Stomach (tissue), 9 donors: ENCODE measurements around the gene CCDC88C. TPM values are rescaled to one million over a fixed set of nuclear protein-coding genes. Genes with fewer than 3 reads are reported as not detected.

Source experiments
- DNase-seq, 2 donors: peaks; one replicate each; pipeline versions ENCODE4 v3.0.0 to v3.0.0-alpha.2; 2013 to 2019
- H3K27ac ChIP-seq, 5 donors: fragments of 200-600 bp in 4 of 5; sonication (generic) in 4 of 5; one replicate each; pipeline ENCODE4 v1.5.1; 2013 to 2019; ENCODE audit warnings: mild to moderate bottlenecking in 1 of 5, moderate library complexity in 1 of 5
- H3K27me3 ChIP-seq, 3 donors: fragments of 200-600 bp; sonication (generic); one replicate each; pipeline ENCODE4 v1.5.1; 2017 to 2019; ENCODE audit warnings: mixed run types in 1 of 3
- H3K36me3 ChIP-seq, 4 donors: fragments of 200-600 bp; sonication (generic); 1 replicate in 3 of 4; 2 replicates in 1 of 4; pipeline ENCODE4 v1.5.1; 2016 to 2019
- H3K4me1 ChIP-seq, 4 donors: fragments of 200-600 bp; sonication (generic); one replicate each; pipeline ENCODE4 v1.5.1; 2016 to 2019
- H3K4me3 ChIP-seq, 4 donors: fragments of 200-600 bp; sonication (generic) in 3 of 4; one replicate each; pipeline ENCODE4 v1.5.1; 2016 to 2019; ENCODE audit warnings: mild to moderate bottlenecking in 1 of 4
- H3K9me3 ChIP-seq, 4 donors: fragments of 200-600 bp; sonication (generic); one replicate each; pipeline ENCODE4 v1.5.1; 2016 to 2019
- CTCF ChIP-seq, 7 experiments: fragments of 450-650 bp in 4 of 7; fragments of 200-600 bp in 3 of 7; sonication (generic) in 3 of 7; IDR thresholded peaks; one replicate each; pipeline ENCODE4 v1.5.1; 2016 to 2019; ENCODE audit warnings: antibody characterized with exemption in 7 of 7, control low read depth in 2 of 7, mild to moderate bottlenecking in 1 of 7
- EP300 ChIP-seq: sonication (generic); formaldehyde crosslinking; IDR thresholded peaks from one replicate; pipeline ENCODE4 v1.6.1; 2017; ENCODE audit warnings: antibody characterized with exemption
- POLR2A ChIP-seq, 4 donors: fragments of 450-650 bp; IDR thresholded peaks; one replicate each; pipeline ENCODE4 v1.6.1; 2016; ENCODE audit warnings: antibody characterized with exemption in 4 of 4, control low read depth in 2 of 4, mild to moderate bottlenecking in 1 of 4, moderate library complexity in 1 of 4
- POLR2AphosphoS5 ChIP-seq, 3 donors: sonication (generic); formaldehyde crosslinking; IDR thresholded peaks; one replicate each; pipeline ENCODE4 v1.6.1; 2016; ENCODE audit warnings: antibody characterized with exemption in 3 of 3
- WGBS, 5 donors: extraction: QIAGEN DNeasy Blood & Tissue Kit in 3 of 5; methylation state at CpG; one replicate each; pipeline versions ENCODE4 v1.1.5 to v1.1.7; 2013 to 2018; 5-methylcytosine and 5-hydroxymethylcytosine counted together
- intact Hi-C: fragments of 100-400 bp; cut with DNase I; formaldehyde crosslinking; loops from one replicate; pipeline ENCODE4 v1.15.1; 2023; ENCODE audit warnings: low total_unique reads
- polyA plus RNA-seq, 3 donors: library from polyadenylated mRNA; stranded (reverse); fragments of 200-250 nt; gene quantifications; one replicate each; pipeline ENCODE4 v1.2.3, GENCODE V29; 2013
- total RNA-seq, 5 donors: library from RNA; depleted of rRNA; stranded (reverse); fragments of >200 nt; gene quantifications; one replicate each; pipeline versions ENCODE4 v1.1.0 to v1.2.3, GENCODE V29; 2014 to 2016
- donor health status: healthy with polysubstance abuse.
- donor health status: Bipolar disorder and iron deficiency.
- donor health status: healthy.

Gene CCDC88C
- total and polyA plus RNA-seq, 8 donors, result 10.5 to 66.9 (median 22.3) TPM

- peak in 1 of 2 donors; percentile 80 for DNase-seq
- peaks cover 25 to 98% (median 91%) of the 10 kb centered on the region in 4 donors for H3K36me3 ChIP-seq
- no peaks in the 10 kb centered on the region for H3K27me3 ChIP-seq
- no peaks in the 10 kb centered on the region for H3K9me3 ChIP-seq
- no peak overlapping the region for H3K27ac ChIP-seq
- H3K4me3 ChIP-seq, result no peak overlapping the region
- 78 to 89% (median 87%) methylated on average over 21 to 23 of the region's 23 CpGs for WGBS, 5 donors
- intact Hi-C loops, result no loop called here
- H3K4me1 ChIP-seq, result peaks cover 0 to 9% (median 0%) of the 10 kb centered on the region in 4 donors
- no peak for TF ChIP-seq POLR2A (IDR thresholded peaks at IDR 0.05)
- TF ChIP-seq EP300, result no peak
- no peak for TF ChIP-seq POLR2AphosphoS5 (IDR thresholded peaks at IDR 0.05)
- no peak for TF ChIP-seq CTCF (IDR thresholded peaks at IDR 0.05)
Observed at GRCh38 chr14:91303091-91303923, 114.3 kb downstream of the CCDC88C start.

GRCh38 chr14:91302391-91302790 is 115.2 kb downstream of the CCDC88C start:
- TF ChIP-seq EP300, result no peak
- no peak for TF ChIP-seq CTCF (IDR thresholded peaks at IDR 0.05)
- TF ChIP-seq POLR2A (IDR thresholded peaks at IDR 0.05), result no peak
- no peak for TF ChIP-seq POLR2AphosphoS5 (IDR thresholded peaks at IDR 0.05)
- Histone ChIP-seq H3K9me3 (no peaks in the 10 kb centered on the region), H3K36me3 (peaks cover 17 to 98% (median 89%) of the 10 kb centered on the region in 4 donors), H3K4me1 (peaks cover 0 to 13% (median 0%) of the 10 kb centered on the region in 4 donors), H3K27ac (no peak overlapping the region), H3K27me3 (no peaks in the 10 kb centered on the region), H3K4me3 (no peak overlapping the region)
- 79 to 92% (median 87%) methylated on average over 3 of the region's 3 CpGs for WGBS, 5 donors
- DNase-seq, result no peak
- intact Hi-C loops, result no loop called here

- H3K27me3 ChIP-seq, result no peaks in the 10 kb centered on the region
- intact Hi-C loops, result no loop called here
- TF ChIP-seq POLR2AphosphoS5 (IDR thresholded peaks at IDR 0.05) (no peak), CTCF (IDR thresholded peaks at IDR 0.05) (no peak), EP300 (no peak), POLR2A (IDR thresholded peaks at IDR 0.05) (no peak)
- H3K36me3 ChIP-seq, result peaks cover 8 to 98% (median 89%) of the 10 kb centered on the region in 4 donors
- WGBS, 5 donors, result 84 to 95% (median 87%) methylated on average over 4 of the region's 4 CpGs
- DNase-seq, result no peak
- H3K4me3 ChIP-seq, result no peak overlapping the region
- peaks cover 0 to 13% (median 0%) of the 10 kb centered on the region in 4 donors for H3K4me1 ChIP-seq
- H3K9me3 ChIP-seq, result no peaks in the 10 kb centered on the region
- H3K27ac ChIP-seq, result no peak overlapping the region
Observed at GRCh38 chr14:91300957-91301356, 116.7 kb downstream of the CCDC88C start.

GRCh38 chr14:91300283-91300895 is 117.2 kb downstream of the CCDC88C start:
- Histone ChIP-seq H3K9me3 (no peaks in the 10 kb centered on the region), H3K4me1 (peaks cover 0 to 13% (median 0%) of the 10 kb centered on the region in 4 donors), H3K27ac (no peak overlapping the region), H3K36me3 (peaks cover 8 to 98% (median 89%) of the 10 kb centered on the region in 4 donors), H3K27me3 (no peaks in the 10 kb centered on the region), H3K4me3 (no peak overlapping the region)
- WGBS, 5 donors, result 75 to 84% (median 80%) methylated on average over 10 of the region's 10 CpGs
- intact Hi-C loops, result no loop called here
- no peak for DNase-seq
- TF ChIP-seq POLR2A (IDR thresholded peaks at IDR 0.05) (no peak), POLR2AphosphoS5 (IDR thresholded peaks at IDR 0.05) (no peak), CTCF (IDR thresholded peaks at IDR 0.05) (no peak), EP300 (no peak)
